Hypothalamus (tissue), 51 donors: ENCODE measurements around the gene FAT4.
A peak's percentile ranks its signal among the peaks of the same experiment; 100 is the strongest.

Experiments used
- DNase-seq, 51 donors: peaks; one replicate each; lab custom pipeline; 2025; lab: John Stamatoyannopoulos, UW

The FAT4 gene, protein sequence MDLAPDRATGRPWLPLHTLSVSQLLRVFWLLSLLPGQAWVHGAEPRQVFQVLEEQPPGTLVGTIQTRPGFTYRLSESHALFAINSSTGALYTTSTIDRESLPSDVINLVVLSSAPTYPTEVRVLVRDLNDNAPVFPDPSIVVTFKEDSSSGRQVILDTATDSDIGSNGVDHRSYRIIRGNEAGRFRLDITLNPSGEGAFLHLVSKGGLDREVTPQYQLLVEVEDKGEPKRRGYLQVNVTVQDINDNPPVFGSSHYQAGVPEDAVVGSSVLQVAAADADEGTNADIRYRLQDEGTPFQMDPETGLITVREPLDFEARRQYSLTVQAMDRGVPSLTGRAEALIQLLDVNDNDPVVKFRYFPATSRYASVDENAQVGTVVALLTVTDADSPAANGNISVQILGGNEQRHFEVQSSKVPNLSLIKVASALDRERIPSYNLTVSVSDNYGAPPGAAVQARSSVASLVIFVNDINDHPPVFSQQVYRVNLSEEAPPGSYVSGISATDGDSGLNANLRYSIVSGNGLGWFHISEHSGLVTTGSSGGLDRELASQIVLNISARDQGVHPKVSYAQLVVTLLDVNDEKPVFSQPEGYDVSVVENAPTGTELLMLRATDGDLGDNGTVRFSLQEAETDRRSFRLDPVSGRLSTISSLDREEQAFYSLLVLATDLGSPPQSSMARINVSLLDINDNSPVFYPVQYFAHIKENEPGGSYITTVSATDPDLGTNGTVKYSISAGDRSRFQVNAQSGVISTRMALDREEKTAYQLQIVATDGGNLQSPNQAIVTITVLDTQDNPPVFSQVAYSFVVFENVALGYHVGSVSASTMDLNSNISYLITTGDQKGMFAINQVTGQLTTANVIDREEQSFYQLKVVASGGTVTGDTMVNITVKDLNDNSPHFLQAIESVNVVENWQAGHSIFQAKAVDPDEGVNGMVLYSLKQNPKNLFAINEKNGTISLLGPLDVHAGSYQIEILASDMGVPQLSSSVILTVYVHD (N-terminal part only)

DNA sequence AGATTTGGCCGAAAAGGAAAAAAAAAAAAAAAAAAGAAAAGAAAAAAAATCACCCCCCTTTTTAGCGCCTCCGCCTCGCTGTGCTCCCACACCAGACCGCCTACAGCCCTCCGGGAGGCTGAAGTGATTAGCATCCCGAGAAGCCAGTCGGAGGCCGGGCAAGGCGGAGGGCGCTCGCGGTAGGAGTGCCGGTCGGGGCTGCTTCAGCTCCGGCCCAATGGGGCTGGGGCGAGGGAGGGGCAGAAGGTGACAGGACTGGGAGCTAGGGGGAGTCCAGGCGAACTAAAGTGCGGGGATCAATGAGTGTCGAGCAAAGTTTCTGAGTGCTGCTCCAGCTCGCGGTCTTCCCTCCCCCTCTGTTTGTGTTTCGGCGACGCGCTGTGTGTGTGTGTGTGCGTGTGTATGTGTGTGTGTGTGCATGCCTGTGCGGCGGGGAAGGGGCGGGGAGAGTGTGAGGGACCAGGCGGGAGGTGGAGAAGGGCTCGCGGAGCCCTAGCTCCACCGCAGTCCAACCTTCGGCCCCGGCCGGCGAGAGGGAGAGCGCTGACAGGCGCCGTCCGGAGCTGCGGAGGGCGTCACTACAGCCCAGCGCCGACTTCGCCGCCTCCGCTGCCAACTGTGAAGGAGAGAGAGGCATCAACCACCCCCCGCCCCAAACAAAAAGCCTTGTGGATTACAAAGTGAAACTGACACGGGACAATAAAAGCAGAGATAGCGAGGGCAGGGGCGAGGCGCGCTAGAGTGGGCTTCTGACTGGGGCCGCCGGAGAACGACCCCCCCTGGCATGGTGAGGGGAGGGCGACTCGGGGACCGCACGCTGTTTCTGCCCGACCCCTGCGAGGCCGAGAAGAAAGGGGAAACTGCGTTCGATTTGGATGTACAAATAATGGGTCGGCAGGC lies at the start of gene FAT4:
Gene FAT4, plus strand, starts transcription at position 280 of the 900 bp plus-strand sequence. CDS start 1,457 bp downstream, outside the sequence.
- peak; percentile 29 to 95 (median 85) for DNase-seq

DNA sequence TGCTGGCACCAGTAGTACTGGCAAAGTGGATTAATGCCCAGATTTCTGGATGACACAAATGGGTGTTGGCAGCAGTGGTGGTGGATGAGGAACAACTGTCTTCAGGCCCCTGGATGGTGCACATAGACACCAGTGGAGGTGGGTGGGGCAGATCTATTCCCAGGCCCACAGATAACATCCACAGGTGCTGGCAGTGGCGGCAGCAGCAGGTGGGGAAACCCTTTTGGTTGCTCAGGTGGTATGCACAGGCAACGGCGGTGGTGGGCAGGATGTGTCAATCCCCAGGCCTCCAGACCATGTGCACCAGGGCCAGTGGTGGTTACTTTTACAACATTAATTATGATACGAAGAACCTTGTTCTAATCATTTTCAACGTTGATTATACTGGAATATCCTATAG lies 48.9 kb upstream of the FAT4 start:
- DNase-seq, result no peak

DNA sequence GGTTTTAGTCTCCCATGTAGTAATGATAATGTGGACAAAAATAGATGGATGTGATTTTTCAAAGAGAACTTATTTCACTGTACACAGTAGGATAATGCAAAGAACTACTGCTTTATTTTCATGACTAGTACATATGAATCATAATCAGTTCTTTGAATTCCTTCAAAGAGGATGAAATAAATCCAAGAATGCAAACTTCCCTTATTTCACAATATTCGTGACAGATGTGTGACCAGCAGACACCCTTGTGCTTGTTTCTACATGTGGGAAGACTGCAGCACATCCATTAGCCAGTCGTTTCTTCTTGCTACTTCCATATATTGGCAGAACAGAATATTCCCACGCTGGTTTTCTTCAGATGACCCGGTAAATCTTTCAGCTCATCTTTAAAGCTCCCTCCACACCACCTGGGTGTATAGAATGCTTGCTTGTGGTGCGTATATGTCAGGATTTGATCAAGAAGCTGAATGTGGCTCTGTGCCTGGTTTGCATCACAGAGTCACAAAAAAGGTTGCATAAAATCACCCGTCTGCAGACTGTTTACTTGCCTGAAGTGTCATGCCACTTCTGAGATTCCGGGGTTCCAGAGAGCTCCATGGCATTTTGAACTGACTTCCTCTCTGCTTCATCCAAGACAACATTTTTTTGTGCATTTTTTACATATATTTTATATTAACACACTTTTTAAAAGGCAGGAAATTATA lies 47.7 kb upstream of the FAT4 start:
- DNase-seq, result no peak

DNA sequence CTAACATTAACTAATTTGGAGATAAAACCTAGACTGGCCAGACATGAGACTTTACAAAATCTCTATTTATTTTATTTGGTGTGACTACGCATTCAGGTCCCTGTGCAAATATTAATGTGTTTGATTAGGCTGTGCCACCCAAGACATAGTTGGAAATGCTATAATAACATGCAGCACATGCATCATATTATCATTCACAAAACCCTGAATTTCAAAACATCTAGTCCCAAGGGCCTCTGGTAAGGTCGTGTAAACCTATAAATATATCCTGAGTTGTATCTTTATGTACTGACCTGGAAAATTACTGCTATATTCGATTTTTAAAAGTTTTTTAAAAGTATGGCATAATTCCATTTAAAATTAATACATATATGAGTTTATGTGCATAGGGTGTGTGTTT lies 47.1 kb upstream of the FAT4 start:
- no peak for DNase-seq

DNA sequence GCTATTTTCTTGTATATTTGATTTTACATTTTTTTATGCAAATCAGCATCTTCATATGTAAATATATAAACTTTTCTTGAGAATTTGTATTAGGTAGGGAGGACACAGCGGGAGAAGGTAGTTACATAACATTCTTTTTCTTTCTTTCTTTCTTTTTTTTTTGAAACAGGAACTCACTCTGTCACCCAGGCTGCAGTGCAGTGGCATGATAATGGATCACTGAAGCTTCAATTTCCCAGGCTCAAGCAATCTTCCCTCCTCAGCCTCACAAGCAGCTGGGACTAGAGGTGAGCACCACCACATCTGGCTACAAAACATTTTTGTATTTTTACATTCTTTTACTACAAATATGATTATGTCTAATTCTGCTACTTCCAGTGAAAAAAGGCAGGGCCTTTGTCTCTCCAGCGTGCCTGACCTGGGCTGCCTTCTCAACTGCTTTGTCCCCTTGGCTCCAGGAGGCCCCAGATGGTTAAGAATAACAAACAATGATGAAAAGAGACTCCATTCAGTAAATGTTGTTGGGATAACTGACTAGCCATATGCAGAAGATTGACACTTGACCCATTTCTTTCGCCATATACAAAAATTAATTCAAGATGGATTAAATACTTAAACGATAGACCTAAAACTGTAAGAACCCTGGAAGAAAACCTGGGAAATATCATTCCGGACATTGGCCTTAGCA lies 46.5 kb upstream of the FAT4 start:
- no peak for DNase-seq

DNA sequence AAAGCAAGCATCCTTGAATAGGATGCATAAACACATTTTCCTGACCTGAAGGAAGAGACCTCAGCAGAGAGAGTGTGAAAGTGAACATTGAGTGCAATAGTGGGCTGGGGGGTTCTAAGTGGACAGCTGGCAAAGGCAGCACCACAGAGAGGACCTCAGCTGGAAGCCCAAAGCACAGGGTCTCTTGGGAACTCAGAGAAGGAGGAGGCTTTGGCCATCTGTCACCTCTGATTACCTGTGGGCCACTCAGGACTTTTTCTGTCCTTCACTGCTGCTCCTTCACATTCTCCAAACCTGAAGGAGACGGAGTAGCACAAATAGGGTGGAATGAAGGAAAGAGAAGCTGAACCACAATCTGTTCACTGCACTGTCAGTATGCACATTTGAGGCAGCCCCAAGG lies 37.9 kb upstream of the FAT4 start:
- no peak for DNase-seq

DNA sequence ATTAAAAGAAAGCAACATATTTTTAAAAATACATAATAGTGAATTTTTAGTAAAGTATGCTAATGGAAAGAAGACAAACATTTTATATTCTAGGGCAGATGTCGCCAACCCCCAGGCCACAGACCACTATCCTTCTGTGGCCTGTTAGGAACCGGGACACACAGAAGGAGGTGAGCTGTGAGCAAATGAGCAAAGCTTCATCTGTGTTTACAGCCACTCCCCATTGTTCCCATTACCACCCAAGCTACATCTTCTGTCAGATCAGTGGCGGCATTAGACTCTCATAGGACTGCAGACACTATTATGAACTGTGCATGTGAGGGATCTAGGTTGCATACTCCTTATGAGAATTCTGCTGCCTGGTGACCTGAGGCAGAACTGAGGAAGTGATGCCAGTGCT lies 37.0 kb upstream of the FAT4 start:
- no peak for DNase-seq

DNA sequence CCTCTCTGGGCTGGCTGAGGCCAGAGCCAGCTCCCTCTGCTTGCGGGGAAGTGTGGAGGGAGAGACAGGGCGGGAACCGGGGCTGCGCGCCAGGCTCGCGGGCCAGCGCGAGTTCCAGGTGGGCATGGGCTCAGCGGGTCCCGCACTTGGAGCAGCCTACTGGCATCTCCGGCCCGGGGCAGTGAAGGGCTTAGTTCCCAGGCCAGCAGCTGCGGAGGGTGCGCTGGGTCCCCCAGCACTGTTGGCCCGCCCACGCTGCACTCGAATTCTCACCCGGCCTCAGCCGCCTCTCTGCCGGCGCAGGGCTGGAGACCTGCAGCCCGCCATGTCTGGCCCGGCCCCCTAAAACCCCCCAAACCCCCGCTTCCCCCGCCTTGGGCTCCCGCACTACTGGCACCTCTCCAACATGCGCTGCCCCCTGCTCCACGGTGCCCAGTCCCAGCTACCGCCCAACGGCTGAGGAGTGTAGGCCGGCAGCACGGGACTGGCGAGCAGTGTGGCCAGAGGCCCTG lies 33.8 kb upstream of the FAT4 start:
- DNase-seq, result no peak

DNA sequence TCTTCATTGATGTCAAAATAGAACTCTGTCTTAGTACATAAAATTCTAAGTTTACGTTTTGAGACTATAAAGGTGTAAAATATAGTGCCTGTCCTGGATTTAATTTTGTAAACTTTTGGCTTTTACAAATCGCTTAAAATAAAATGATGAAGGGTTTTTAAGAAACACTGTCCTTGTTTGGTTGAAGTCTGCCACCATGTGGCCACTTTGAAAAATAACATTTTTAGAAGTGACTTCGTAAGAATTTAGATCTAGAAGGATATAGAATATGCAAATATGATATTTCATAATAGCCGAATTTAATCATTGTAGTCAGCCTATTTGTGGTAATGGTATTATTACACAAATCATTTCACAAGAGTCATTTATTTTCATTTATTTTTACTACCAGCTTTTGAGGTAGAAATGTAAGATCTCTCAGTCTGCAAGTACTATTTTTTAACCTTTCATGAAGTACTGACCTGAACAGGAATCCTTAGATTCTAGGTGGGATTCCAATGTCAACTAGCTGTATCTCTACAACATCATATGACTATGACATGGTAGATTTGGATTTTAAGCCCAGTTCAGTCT lies 31.0 kb upstream of the FAT4 start:
- DNase-seq, result no peak

DNA sequence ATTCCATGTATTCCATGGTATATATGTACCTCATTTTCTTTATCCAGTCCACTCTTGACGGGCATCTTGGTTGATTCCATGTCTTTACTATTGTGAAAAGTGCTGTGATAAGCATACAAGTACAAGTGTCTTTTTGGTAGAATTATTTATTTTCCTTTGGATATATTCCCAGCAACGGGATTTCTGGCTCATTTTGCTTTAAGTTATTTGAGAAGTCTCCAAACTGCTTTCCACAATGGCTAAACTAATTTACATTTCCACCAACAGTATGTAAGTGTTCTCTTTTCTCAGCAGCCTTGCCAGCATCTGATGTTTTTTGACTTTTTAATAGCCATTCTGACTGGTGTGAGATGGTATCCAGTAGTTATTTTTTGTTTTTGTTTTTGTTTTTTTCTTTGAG lies 17.6 kb upstream of the FAT4 start:
- no peak for DNase-seq

DNA sequence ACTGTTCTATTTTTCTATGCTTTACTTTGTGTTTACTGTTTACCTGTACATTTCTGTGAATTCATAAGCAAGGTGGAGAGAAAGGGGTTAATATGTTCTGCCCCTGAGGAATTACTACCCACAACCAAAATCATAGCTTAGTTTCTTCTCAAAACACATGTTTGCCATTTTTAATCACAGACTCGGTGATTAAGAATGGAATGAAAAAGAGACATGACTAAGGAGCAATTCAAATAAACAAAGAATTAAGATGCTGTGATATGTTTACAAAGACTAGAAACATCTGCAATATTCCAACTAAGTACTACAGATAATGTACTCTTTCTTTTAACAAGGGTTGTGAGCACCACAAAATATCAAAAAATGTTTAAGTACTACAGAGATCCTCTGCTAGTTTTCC lies 11.7 kb upstream of the FAT4 start:
- no peak for DNase-seq

DNA sequence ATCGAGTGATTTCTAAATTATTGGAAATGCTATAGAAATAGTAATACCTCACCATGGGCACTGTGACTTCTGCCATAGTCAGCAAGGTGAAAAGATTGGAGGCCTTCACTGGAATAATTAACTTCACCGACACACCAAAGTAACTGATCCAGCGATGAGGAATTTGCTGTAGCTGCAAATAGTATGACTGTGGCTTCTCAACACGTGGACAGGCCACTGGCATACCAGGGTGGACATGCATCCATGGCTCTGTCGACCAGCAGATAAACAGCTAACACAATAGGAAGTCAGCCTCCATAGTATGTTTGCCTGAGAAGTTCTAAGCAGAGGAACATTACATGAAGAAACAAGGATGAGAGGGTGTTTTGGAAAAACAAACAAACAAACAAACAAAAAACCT lies 10.9 kb upstream of the FAT4 start:
- DNase-seq, result no peak

DNA sequence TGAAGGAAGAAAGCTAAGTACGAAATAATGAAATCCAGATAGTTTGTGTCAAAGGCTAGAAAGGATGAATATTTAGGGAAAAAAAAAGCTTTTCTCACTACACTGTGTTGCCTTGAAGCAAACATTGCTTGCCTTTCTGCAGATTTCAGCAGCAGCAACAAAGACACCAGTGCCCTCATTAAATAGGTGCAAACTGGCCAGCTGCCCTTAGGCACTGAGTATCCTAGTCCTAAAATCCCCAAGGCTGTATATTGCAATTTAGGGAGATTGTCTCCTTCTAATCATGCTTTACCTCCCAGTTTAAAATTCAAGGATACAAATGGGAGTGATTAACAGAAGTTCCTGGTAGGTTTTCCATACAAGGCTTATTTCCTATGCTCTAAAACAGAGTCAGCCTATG lies 8.6 kb upstream of the FAT4 start:
- DNase-seq, result no peak

DNA sequence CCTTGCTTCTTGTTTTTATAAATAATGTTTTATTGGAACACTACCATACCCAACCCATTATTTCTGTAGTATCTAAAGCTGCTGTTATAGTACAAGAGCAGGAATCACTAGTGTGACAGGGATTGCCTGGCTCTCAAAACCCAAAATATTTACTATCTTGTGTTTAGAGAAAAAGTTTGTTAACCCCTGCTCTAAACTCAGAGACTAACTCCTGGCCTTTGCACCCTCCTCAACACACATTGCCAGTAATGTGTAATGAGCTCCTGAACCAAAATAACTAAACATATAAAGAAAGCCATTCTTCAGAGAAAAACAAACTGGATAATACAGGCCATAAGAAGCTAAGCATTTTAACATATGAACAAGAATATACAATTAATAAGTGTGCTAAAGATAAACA lies 8.2 kb upstream of the FAT4 start:
- no peak for DNase-seq

DNA sequence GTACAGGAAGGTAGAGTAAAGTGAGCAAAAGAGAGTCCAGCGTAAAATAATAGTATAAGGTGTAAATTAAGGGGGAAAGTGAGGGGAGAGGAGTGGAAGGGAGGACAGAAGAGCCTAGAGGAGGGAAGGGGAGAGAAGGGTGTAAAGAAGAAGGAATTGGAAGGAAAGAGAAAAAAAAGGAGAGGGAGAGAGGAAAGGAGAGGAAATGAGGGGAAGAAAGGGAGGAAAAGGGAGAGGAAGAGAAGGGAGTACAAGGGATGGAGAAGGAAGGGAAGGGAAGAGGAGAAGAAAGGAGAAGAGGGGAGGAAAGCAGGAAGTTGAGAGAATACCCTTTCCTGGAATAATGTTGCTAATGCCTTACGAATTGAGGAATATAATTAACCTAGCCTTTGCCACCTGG lies 3.3 kb upstream of the FAT4 start:
- DNase-seq, result no peak

DNA sequence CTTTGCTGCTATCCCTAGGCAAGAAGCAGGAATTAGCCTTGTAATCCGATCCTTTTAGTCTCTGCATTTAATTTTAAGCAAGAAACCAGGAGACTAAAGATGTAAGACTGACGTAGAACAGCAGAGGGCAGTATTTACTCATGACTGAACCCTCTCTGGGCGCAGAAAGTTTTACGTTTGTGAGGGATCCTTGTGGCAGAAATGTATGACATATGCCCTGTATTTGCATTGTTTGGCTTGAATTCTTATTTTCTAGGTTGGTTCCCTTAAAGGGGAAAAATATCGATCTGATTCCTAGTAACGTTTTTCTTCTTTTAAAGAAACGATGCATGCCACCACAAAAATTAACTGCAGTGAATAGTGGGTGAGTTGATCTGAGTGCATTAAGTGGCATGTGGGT lies 1.3 kb upstream of the FAT4 start:
- peak in 20 of 51 donors; percentile 1 to 83 (median 8) for DNase-seq

DNA sequence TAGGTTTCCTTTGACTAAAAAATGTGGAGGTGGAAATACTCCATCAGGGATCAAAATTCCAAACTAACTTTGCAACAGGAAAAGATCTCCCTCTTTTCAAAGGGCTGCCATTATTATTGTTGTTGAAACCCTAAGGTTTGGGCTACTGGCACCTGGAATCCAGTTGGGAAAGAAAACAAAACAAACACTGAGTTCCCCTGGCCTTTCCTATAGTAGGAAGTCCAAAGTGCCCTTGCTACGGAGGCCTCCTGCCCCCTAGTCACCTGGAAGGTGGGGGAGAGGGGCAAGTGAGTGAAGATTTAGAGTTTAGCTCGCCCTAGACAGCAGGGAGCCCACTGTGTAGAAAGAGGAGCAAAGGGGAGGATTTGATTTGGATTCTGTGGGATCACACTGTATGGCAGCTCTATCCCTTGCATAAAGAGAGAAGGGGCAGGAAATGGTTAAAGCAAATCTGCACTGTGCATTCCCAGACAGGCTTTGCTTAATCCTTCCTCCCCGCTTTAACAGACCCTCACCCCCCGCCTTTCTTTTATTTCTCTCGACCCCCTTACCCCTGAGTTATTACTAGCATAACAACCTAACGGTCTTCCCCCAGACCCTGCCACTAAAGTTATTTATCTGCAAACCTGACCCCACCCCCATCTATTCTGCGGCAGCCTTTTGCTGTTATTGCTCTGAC lies 627 bp upstream of the FAT4 start:
- peak in 1 of 51 donors; percentile 35 for DNase-seq
